ENCODE data around the gene ATG14.
A peak's percentile ranks its signal among the peaks of the same experiment; 100 is the strongest.
"Not testable (repeated sequence)": the region's sequence is repeated elsewhere in the genome, so short reads cannot be mapped to it uniquely, and the experiment has no call there.

The ATG14 gene

DNA sequence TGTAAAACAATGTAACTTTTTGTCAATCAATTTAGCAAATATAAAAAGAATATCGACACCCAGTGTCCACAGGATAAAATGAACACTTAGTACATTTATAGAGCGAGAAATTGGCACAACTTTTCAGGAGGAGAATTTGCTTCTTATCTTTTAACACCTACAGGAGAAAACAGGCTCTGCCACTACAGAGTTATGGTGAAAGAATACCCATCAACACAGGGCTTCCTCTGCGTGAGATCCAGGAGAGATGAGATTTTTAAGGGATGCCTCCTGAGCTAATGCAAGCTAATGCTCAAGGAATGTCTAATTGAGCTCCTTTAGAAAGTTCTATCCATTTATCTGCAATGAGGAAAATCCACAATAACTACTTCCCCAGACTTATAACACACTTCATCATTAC is 21.0 kb upstream of the ATG14 start:
- no peak for DNase-seq

DNA sequence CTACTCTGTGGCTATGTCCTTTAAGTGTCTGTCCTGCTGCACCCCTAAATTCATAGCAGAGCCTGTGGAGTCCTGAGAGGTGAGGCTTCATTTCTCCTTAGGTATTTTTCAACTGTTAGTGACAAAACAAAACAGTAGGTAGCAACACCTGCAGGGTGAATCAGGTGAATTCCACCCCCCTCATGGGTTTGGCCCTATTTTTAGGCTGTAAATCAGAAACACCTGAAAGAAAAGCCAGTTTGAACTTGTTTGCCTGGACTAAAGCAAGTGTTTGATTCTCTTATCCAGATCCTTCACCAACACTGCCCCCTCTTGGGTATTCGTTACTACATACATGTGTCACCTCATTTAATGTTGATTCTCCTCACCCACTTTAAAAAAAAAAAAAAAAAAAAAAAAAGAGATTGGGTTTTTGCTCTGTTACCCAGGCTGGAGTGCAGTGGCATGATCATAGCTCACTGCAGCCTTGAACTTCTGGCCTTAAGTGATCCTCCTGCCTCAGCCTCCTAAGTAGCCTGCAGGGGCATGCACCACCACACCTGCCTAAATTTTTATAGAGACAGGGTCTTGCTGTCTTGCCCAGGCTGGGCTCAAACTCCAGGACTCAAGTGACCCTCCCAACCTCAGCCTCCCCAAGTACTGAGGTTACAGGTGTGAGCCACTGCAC is 18.5 kb upstream of the ATG14 start:
- peak; percentile 70 for DNase-seq

DNA sequence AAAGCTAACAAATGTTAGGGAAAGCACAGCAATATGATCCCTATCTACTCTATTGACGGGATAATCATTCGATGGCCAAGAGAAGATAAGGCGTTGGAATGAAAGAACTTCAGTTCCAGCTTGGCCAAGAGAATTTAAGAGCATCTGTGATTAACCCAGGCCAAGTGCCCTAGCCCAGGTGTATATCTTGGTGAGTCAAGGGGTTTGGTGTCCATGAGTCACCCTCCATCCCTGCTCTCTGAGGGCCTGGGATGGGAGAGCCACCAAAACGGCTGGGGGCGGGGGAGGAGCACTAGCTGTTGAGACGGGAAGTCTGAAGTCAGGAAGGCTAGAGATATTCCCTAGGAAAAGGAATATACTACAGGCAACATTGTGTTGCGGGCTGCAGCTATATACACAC is 15.8 kb upstream of the ATG14 start:
- no peak for DNase-seq

DNA sequence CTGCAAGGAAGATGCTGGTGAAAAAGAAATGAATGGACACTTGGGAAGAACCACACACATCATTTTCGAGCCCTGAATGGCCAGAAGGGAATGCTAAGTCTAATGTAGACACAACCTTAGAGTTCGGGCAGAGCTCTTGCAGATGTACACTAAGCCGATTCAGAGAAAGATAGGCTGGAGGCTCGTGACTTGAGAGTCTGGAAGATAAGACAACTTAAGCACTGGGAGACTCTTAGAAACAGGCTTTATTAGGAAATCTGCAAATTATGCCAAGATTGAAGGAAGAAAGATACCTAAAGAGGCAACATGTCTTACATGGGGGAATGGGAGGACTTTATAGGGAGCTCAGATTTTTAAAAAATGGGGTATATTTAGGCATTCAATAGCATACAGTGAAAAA is 15.3 kb upstream of the ATG14 start:
- no peak for DNase-seq

DNA sequence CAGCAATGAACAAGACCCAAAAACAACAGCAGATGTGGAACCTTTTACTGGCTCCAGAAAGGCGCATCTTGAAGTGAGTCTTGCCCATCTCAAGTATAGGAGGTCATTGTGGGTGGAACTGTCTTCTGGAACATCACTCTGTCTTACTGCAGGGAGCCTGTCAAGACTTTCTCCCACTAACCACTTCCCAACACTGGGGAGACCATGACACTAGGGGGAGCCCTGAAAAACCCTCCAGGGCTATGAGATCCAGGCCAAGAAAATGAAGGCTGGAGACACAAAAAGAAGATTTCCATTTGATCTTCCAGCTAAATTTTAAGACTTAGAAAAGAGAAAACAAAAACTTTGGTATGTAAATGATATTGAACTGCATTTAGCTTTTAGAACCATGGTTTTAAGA is 13.5 kb upstream of the ATG14 start:
- DNase-seq: no peak

DNA sequence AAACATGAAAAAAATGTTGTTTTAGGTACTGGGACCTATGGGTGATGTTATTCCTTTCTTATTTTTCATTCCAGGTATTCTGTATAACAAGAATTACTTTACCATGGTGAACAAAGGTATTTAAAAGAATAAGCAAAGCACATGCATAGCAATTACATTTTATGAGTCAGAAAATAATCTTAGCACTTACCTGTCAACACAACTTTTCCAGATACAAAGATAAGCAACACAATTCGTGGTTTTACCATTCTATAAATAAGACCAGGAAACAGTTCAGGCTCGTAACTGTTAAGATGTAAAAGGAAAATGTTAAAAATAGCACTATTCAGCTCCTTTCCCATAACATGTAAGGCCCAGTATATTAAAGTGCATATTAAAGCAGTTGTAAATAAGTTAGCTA is 12.3 kb upstream of the ATG14 start:
- DNase-seq: no peak

DNA sequence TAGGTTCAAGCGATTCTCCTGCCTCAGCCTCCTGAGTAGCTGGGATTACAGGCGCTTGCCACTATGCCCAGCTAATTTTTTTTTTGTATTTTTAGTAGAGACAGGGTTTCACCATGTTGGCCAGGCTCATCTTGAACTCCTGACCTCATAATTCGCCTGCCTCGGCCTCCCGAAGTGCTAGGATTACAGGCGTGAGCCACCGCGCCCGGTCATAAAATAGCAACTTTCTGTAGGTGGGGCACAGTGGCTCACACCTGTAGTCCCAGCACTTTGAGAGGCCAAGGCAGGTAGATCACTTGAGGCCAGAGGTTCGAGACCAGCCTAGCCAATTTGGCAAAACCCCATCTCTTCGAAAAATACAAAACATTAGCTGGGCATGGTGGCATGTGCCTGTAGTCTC is 10.7 kb upstream of the ATG14 start:
- DNase-seq: not testable (repeated sequence)

DNA sequence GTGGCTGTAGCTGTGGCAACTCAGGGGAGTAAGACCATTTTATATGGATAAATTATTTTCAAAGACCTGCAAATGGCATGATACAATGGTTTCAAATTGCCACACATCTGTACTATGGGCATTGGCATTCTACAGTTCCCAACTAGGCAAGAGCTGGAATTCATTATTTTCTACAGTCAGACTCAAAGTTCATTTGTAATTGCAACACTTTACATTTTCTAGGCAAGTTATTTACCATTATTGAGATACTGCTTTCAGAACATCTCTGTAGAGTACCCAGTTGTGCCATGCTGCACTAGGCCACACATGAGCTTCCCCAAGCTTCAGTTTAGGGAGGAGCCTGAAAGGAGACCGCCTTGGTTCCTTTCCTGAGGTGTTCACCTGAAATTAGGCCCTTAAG is 8.0 kb upstream of the ATG14 start:
- no peak for DNase-seq

DNA sequence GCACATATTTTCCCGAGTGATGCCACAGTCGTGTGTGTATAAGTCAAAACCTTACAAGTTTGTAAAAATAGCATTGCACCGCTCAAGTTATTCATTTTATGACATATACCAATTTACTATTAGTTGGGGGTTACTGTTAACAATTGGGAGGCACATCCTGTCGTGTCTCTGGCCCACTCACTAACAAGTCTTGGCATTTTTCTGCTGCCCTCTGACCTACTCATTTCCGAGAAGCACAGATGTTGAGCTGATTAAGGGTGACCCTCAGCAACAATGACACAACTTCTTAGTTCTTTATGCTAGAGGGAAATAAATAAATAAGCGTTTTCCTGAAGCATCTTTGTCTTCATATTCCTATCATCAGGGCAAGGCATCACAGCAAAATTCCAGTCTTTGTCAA is 6.8 kb upstream of the ATG14 start:
- DNase-seq: no peak

DNA sequence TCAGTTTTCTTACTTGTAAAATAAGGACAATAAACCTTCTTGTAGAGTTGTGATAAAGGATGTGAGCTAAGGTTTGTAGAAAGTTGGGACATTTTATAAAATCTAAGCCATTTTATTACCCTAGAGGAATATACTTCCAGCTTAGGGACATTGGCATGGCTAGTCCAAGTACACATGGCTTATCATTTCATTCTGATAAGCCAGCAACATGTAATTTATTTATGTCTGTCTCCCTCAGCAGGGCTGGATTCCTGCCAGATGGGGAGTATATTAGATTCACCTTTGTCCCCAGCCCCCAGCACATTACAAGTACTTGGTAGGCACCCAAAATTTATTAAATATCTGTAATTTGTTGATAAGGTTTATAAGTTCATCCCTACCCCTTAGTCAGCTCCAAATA is 6.3 kb upstream of the ATG14 start:
- DNase-seq: no peak

DNA sequence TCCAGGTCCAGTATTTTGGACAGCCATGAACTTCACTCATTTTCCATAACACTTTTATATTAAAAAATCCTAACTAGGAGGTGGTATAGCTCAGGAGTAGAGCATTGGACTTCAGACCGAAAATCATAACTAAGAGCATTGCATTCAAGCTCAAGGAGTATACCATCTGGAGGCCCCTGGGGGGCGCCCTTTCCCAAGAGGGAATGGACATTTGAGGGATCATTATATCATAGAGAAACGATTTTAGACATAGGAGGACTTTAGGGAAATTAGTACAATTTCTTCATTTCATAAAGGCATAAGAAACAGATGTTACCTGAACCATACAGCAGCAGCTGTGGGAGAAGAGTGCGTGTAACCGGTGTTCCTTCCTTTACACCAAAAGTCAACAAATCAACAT is 5.2 kb upstream of the ATG14 start:
- DNase-seq: peak; percentile 31

DNA sequence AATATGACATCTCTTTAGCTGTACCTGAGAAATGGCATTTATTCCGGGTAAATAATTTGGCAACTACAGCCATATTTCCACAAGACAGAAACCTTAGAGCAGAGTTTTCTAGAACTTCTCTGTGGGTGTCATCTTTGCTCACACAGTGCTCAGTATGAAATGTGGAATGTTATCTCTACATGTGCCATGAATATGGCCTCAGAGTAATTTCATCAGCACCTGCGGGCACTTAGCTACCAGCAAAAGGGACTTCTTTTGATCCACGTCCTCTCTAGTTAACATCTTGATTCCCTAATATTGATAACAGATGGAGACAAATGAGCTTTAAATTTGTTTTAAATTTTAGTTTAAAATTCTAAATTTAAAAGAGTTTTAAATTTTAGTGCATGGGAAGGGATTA is 2.9 kb upstream of the ATG14 start:
- no peak for DNase-seq

DNA sequence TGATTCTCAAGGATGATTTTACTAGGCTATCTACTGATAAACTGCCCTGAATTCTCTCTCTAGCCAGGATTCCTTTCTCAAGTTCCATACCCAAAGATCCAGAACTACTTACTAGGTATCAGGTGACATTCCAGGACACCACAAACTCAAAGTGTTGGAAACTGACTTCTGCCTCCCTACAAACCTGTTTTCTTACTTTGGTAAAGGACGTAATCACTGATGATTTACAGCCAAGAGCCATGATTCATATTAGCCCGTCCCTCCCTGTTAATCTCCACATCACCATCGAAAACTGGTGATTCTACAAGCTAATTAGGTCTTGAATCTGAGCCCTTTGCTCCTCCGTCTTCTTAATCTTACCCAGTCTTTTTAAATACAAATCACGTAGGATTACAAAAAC is 1.0 kb upstream of the ATG14 start:
- no peak for DNase-seq

DNA sequence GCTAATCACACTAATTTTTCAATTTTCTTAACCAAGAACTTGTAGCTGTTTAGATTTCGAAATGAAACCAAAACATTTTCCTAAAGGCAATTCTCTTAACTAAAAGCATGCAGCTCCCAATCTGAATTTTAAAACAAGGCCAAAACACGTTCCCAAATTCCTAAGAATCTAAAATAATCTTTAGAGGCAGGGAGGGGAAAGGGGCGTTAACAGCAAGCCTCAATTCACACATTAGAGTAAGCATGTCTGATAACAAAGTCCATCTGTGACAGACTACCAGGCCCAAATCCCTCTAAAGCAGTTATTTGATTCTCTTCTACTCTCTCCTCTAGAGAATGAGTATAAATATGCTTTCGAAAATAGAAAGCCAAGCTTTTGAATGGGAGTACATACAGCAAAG is 754 bp downstream of the ATG14 start:
- DNase-seq: no peak

DNA sequence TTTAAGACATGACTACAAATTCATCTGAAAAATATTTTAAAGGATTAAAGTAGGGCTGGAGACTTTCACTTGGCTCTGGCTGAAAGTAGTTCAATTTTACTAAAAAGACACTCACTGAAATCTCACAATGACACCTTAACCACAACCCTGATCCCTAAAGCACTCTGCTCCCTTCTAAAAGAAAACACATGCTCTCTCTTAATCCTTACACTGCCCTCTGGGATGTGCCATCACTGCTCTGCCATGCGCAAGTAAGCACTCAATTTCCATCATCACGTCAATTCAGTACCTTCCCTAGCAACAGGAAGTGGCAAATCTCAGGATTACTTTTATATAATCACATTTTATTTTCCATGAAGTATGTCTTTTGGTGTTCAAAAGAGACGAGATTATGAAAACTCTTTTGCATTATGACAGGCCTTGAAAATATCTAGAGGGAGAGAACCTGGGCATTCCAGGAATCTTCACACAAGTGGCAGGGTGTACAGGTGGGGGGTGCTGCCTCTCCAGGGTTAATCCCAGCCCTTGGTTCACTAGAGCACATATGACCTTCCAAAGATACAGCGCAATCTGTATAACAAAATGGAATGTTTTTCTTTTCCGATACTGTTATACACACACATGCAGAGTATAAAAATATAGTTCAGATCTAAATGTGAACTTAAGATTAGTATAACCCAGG is 7.3 kb downstream of the ATG14 start:
- DNase-seq: no peak

DNA sequence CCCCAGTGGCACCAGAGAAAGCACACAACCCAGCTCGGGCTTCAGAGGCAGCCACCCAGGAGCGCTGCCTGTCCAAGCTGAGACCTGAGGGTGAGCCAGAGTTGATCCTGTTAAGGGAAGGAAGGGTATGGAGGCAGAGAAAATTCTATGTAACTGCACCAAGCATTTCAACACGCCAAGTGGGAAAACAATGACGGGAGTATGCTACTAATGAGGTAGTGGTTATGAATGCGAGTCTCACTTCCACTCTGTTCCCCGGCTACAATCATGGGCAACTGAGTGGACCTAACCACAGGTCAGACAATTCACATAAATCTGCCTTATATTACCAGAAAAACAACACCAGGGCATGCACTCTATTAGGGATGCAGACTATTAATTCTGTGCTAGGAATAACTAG is 9.9 kb downstream of the ATG14 start:
- no peak for DNase-seq

DNA sequence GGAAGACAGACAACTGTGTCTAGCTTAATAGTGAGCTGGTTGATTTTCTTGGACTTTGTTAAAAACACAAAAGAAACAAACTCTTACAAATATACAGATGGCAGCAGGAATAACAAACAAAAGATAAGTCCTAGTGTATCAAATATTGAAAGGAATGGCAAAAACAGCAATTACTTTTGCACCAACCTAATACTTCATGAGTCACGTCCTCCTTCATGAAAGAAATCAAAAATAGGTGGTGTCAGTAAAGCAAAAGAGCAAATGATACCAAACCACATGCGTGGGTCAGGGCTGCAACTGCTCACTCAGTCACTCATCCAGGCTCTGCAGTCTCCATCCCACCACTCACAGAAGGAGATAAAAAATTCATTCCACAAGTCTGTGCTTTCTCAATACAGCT is 11.8 kb downstream of the ATG14 start:
- DNase-seq: no peak

DNA sequence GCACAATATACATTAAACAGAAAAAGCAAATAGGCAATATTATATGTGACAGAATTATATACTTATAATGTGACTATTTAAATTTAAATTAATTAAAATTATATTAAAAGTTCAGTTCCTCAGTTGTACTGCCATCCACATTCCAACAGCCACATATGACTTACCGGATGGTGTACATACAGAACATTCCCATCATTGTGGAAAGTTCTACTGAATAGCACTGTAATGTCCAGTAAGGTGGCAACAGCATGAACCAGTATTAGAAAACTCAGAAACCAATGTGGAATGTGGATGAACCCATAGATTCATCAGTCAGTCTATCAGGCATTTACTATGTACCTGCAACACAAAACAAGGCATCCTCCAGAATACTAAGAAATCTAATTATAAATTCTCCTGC is 12.4 kb downstream of the ATG14 start:
- no peak for DNase-seq

DNA sequence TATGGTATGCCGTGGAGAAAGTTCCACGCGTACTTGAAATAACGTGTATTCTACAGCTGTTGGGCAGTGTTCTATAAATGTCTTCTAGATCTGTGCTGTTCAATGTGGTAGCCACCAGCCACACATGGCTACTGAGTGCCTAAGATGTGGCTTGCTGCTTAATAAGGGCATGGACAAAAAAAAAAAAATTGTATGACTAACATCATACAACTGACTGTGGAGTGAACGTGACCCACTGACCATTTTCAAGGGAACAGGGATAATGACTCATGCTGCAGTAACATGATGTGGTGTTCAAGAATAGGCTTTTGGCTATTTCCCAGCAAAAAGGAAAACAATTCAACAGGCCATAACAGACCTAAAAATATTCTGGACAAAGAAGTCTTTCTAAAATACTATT is 13.0 kb downstream of the ATG14 start:
- no peak for DNase-seq

DNA sequence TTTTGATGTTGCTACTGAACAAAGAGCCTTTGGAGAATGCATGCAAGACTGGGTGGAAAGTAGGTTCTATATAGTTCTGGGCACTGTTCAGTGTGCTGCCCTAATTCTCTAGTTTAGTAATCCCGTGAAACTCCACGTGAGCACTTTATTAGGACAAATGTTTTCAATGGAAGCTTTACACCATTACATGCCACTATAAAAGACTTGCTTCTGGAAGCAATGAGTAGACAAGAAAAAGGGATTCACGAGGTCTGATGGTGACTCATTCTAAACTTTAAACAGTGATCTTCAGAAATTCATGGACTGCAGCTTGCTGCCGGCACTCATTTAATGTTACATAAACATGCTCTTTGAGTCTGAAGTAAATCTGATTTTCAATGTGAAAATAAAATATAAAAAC is 22.3 kb downstream of the ATG14 start:
- no peak for DNase-seq

DNA sequence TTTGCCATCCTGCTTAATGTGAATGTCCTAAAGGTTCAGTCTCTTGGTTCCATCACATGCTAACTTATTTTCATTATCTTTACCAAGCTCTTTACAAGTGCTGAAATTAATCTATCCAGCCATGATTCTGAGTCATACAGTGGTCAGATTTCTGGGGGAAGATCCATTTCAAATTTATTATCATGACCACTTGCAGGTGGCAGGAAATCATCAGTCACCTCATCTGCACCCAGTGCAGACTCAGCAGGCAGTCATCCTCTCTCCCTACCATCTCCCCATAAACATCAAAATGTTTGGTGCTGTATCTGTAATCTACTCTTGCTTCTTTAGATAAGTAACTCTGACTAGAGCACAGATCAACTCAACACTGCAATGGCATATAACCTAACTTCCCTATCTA is 23.5 kb downstream of the ATG14 start:
- DNase-seq: no peak

DNA sequence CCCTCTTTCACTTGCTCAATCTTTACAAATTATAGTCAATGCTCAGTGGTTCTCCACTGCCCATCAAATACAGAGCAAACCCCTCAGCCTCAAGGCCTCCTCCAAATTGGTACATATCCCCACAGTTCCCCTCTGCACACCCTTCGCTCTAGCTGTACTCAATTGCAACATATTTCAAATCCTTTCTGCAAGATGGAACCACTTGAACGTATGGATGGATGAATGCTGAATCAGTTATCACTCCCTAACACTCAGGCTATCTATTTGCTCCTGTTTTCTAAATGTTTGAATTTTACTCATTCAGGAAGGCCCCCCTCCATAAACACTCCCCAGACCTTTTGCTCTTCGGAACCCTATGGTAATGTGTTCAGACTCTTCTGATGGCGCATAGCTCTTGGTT is 24.5 kb downstream of the ATG14 start:
- no peak for DNase-seq

DNA sequence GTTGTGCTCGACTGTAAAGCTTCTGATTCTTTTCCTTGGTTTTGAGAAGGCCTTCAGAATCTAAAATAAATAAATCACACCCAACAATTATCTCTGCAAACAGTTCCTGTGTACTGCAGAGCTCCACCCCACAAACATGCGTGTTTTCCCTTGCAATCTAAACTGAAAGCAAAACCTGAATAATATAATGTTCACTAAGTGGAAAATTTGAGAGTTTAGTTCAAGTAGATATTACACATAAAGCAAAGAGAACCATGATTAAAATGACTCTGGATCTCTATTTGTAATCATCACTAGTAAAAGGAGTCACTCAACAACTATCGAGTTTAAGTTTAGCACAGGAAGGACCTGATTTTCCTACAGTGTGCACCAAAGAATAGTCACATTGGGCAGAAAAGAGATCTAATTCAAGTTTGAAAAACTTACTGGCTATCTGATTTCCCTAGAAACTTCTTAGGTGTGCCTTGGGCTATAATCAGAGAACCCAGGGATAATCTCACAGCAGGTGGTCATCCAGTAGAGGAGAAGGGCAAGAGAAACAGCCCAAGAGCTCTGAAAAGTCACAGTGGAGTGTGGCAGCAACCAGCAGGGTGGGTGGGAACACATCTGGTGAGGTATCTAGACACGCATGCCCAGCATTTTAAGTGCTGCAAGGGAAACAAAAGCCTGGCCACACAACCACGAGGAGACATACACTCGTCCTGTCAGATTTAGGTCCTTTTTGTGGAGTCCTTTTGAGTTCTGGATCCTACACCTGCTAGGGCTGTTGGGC is 25.4 kb downstream of the ATG14 start:
- no peak for DNase-seq

DNA sequence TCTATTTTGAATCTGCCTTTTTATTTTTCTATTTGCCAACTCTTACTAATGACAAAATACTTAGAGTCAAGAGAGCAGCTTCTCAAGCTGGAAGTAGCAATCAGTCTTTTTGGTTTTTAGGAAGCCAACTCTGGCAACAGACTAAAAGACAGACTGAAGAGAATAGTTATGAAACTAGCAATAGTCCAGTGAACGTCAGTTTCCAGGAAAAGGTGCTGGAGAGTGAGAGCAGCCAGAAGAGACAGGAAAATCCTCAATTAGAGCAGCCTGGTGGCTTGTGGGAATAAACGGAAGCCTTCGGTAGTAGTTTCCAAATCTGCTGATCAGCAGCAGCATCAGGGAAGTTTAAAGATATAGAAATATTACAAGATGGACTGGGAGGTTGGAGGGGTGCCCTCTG is 27.1 kb downstream of the ATG14 start:
- no peak for DNase-seq

All from activated CD4-positive, alpha-beta T cell treated with anti-CD3 and anti-CD28 coated beads, Interleukin-2, amount 50 U/mL, for 16 hours (primary cell).